Measurements from ENCODE around the gene THADA.

The THADA gene

GRCh38 chr2:43276266-43276941 is 319.4 kb downstream of the THADA start:
- no peak for DNase-seq (ENCODE audit: low read depth)

- no peak for DNase-seq (ENCODE audit: low read depth)
Observed at GRCh38 chr2:43274721-43275120, 321.1 kb downstream of the THADA start.

DNA sequence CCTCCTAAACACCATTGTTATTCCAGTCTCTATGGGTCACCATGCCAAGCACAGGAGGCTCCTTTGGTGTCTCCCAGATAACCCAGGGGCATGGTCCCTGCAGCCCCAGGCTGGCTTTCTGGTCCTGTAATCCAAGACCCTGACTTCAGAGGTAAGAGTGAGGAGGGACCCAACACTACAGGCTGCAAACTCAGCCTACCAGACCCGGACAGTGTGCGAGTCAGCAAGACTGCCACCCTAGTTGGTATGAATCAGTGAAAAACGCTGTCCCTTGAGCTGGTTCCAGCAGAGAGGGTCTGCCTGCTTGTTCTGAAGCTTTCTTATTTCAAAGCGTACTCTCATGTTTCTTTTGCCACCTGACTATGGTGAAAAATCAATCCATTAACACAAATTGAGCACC is 321.8 kb downstream of the THADA start:
- DNase-seq (ENCODE audit: low read depth) = no peak

GRCh38 chr2:43273529-43273928 is 322.3 kb downstream of the THADA start:
- no peak for DNase-seq (ENCODE audit: low read depth)

GRCh38 chr2:43270930-43271615 is 324.8 kb downstream of the THADA start:
- DNase-seq (ENCODE audit: low read depth) = no peak

DNA sequence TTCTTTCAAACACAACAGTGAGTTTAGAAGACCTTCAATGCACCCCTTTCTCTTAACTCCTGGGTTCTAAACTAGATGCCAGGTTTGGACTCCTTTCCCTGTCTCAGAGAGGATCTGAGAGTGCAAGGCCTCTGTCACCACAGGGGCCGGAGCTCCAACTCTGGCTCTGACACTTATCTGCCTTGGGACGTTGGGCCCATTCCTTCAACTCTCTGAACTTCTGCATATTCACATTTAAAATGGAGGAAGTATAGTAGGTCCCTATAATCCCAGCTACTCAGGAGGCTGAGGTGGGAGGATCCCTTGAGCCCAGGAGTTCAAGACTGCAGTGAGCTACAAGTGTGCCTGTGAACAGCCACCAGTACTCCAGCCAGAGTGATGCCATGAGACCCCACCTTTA is 325.4 kb downstream of the THADA start:
- DNase-seq (ENCODE audit: low read depth) = no peak

DNA sequence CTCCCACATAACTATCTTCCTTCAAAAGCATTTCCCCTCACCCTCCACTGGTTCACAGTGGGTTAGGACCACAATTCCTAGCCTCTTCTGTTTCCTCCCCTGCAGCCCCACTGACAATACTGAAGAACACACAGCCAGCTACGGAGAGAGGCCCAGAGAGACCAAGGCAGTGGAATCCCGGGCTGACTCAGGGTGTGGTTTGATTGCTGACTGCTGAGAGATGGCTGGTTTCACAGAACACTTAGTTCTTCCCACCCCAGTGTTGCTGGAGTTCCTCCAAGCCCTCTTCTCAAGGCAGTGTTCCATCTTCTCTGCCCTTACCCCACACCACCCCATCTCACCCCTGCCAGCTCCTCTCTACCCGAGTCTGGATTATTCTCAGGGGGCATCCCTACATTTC is 326.1 kb downstream of the THADA start:
- DNase-seq (ENCODE audit: low read depth) = no peak

DNA sequence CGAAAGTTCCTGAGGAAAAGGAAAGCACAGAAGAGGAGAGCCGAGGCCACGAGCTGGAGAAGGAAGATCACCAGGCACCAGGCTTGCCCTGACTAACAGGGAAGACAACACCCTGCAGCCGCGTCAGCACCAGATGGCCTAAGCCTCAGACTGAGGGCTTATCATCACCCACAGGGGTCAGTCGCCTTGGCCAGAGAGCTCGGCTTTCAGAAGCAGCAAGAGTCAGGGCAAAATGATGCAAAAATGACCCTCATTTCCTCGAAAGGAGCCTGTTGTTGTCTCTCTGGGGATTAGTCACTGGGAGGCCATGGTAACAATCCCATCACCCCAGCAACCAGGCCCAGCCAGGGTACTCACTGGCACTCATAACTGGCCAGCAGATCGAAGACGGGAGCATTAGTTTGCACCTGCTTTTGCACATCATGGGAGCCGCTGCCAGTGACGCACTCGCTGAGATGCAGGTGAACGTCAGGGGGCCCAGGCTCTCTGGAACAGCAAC is 326.7 kb downstream of the THADA start:
- DNase-seq (ENCODE audit: low read depth) = no peak

DNA sequence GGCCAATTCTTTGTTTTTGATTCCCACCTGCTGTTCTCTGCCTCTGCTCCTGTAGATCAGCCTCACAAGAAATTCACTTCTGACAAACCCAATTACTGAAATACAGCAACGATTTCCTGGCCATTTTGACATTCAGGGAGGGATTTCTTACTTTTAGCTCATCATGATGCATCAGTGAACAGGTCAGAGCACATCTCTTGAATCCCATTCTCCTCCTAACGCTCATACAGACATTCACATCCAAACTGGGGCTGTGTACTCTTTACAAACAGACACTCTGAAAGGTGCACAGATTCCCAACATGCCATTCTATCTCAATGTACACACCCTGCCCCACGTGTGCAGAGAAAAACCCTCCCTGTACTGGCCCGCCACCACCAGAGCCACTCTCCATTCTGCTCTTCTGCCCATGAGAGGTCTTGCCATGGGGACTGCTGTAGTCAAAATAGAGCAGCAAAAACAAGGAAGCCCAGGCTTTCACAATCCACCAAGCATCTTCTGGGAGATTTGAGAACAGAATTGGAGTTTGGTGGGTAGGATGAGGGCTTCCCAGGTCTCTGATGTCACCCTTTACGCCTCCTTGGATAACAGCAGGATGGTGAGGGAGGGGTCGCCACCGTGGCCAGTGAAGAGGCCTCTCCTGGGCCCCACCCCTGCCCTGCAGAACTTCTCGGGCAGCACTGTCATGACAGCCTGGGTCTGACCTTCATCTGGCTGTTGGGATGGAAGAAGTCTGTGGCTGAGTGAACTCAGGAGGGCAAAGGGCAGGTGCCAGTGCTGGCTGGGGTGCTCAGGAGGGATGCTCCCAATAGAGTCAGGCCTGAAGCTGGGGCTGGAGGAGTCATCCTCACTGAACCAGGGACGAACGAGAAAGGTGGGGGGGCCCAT is 327.5 kb downstream of the THADA start:
- no peak for DNase-seq (ENCODE audit: low read depth)

GRCh38 chr2:43267381-43267780 is 328.5 kb downstream of the THADA start:
- no peak for DNase-seq (ENCODE audit: low read depth)

DNA sequence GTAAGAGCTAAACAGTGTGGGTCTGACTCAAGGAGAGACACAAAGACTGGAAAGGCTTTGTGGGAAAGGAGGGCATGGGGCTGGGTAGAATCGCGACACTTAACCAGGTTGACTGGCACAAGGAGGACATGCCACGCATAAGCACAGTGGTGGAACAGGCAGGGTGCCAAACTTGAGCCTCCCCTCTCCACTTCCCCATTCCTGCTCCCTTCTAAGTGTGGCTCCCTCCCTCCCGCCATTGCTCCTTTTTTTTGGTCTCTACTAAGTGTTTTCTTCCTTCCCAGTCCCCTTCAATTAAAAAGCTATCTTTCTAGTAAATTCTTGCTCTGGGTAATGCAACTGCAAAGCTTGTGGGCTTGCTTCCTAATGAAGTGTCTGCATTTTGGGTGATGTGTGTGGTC is 329.1 kb downstream of the THADA start:
- no peak for DNase-seq (ENCODE audit: low read depth)

DNA sequence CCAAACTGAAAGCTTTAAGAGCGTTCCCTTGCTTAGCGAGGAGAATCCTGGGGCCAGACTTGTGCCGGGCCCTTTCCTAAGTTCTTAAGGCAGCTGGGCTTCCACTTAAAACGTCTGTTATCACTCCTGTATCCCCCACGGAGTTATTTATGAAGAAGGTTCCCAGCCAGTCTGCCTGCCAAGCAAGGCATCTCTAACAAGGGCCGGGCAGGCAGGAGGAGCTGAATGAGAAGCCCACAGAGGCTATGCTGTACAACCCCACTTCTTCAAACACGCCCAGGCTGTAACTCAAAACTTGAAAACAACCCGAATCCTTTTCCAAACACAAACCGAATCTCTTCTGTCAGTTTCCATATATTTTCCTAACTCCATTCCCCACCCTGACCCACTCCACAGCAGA is 330.4 kb downstream of the THADA start:
- no peak for DNase-seq (ENCODE audit: low read depth)

DNA sequence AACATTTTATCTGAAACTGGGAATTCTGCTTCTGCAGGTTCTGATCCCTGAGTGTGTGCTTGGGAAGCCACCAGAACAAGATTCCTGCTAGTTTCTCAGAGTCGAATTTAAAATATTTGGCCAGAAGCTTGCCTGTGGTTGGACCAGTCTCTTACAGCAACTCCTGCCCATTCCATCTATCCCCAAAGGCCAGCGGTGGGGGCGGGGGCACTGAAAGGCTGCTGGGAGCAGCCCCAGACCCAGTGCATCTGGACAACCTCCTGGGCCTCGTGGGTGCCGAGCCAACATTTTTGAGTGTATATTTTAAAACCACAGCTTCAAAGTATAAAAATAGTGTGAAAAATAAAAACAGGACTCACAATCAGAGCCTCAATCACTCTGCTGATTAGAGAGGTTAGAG is 330.8 kb downstream of the THADA start:
- no peak for DNase-seq (ENCODE audit: low read depth)

DNA sequence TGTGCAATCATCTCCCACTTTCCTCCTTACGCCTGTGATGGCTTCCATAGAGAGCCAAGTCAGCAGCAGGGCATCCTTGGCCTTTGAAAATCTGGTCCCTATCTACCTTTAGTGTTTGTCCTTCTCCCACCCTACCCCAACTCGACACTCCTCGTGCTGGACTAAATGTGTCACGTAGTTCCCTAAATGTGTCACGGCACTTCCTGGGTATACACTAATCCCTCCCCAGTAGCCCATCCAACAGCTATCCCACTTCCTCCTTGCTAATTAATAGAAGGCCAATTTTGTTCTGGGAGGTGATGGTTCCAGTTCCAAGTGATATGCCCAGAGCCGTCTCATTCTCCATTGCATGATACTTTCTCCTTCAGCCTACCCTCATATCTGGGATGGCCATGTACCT is 332.9 kb downstream of the THADA start:
- no peak for DNase-seq (ENCODE audit: low read depth)

DNA sequence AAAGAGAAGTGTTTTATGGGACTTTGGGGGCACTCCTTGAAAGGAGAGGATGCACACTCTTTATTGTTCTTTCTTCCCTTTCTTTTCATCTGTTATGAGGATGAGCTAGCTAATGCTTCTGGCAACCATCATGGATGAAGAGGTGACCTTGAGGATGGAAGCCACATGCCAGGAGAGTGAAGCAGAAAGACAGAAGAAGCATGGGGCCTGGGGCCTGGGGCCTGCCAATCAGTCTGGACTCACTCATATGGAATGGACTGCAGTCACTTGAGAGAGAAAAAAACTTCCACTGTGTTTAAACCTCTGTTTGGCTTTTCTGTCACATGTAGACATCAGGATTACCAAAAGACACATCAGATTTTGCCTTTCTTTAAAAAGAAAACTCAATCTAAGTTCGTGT is 333.6 kb downstream of the THADA start:
- no peak for DNase-seq (ENCODE audit: low read depth)

GRCh38 chr2:43259512-43259911 is 336.3 kb downstream of the THADA start:
- DNase-seq (ENCODE audit: low read depth) = no peak

DNA sequence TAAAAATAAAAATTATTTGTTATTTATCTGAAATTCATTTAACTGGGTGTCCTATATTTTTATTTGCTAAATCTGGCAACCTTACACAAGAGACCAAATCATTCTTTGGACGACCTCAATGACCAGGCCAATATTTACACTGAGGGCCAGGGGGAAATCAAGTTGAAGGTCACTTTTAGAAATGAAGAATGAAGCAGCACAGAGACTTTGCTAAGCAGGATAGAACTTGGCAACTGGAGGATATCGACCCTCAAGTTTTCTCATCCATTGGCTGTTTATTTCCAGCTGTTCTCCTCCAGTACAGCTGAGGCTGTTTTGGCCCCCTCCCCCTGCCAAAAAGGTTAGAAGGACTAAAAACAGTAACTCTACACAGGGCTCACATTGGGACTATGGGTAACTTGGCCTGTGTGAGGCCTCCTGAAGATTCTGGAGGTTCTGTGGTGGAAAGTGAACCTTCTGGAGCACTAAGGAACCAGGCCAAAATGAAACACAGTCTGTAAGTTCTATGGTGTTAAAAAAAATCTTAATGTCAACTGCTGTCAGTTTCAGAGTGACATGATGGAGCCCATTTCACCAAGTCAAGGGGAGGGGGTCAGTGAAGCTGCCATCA is 337.2 kb downstream of the THADA start:
- DNase-seq (ENCODE audit: low read depth) = no peak

DNA sequence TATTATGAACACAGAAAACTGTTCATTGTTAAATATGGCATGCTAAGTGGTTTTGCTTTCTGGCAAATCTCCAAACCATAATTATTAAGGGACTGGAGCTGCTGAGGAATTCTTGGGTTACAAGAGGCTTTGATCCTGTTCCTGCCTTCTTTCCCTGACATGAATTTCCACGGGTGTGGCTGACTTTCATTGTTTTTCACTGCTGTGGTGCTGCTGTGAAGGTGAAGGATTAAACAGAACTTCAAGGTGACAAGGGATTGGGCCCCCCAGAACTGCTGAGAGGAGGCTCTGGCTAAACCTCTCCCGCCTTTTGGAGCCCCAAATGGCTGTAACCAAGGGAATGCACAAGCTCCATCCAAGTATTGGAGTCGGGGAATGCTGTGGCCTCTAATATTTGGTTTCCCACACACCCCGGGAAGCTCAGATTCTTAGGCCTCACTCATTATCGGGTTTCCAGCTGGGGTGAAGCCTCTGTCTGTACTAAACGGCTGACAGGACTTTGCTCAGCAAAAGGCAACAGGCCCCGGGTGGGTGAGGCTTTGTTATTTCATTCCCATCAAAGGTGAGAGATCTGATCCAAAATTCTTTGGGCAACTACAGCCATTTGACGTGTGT is 340.4 kb downstream of the THADA start:
- no peak for DNase-seq (ENCODE audit: low read depth)

DNA sequence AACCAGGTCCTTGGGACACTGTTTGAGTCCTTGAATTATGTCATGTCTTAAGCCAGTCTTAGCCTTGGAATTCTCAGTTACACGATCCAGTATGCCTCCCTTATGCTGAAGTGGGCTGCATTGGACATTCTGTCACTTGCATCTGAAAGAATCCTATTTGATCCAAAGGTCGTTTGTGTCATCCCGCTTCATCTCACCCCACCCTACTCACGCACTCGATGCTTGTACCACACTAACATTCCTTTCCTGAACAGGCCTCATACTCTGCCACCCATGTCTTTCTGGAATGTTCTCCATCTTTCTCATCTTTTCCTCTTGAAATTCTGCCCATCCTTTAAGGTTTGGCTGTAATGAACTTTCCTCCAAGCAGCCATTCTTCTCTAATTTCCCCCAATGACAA is 341.5 kb downstream of the THADA start:
- no peak for DNase-seq (ENCODE audit: low read depth)

DNA sequence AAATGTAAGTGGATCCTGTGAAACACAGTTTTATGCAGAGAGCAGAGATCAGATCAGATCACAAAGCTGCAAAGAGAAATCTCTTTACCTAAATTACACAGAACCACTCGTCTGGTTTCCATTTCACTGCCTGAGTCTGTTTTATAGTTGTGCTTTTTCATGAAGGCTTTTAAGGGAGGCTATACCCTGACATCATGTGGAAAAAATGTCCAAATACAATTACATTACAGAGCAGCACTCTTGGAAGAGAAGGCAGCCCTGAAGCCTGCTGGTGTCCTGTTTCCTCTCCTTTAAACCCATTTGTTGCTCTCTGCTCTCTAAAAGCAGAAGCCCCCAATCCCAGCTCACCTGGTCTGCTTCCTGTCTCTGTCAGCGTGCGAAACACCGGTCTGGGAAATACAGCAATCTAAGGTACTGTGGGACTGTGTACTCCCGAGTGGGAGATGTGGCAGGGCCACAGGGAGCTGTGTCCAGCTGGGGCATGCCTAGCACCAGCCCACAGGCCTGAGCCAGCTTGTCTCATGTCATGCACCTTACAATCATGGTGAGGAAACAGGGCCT is 344.6 kb downstream of the THADA start:
- DNase-seq (ENCODE audit: low read depth) = no peak

DNA sequence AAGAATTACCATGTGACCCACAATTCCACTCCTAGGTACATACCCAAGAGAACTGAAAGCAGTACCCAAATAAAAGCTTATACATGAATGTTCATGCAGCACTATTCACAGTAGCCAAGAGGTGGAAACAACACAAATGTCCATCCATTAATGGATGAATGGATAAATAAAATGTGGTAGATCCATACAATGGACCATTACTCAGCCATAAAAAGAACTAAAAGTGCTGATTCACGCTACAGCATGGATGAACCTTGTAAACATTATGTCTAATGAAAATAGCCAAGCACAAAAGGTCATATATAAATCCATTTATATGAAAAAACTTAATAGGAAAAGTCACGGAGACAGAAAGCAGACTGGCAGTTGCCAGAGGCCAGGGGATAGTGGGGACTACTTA is 345.8 kb downstream of the THADA start:
- DNase-seq (ENCODE audit: low read depth) = no peak

DNA sequence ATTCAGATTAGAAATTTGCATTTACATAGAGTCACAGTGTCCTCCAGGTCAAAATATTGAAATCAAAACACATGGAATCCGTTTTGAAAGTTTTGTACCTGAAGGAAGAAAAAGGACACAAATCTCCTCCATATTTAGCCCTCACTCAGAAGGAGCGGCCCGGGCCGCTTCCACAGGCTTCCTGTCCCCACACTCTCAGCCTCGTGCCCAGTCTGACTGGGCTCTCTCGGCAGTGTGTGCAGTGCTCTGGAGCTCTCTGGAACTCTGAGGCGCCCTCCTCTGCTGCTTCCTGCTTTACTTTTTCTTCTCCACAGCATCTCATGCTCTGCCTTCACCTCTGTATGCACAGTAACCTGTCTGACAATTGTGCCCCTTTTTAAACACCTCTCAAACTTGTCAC is 347.2 kb downstream of the THADA start:
- DNase-seq (ENCODE audit: low read depth) = no peak

Data from T follicular helper cell (primary cell).